Effector CD4-positive, alpha-beta T cell (primary cell): Measurements from ENCODE around the gene DGKQ.
"Not testable (repeated sequence)": the region's sequence is repeated elsewhere in the genome, so short reads cannot be mapped to it uniquely, and the experiment has no call there.

Experiments used
- DNase-seq: peaks from one replicate; pipeline ENCODE4 v3.0.0-alpha.2; 2020

The DGKQ gene

DNA sequence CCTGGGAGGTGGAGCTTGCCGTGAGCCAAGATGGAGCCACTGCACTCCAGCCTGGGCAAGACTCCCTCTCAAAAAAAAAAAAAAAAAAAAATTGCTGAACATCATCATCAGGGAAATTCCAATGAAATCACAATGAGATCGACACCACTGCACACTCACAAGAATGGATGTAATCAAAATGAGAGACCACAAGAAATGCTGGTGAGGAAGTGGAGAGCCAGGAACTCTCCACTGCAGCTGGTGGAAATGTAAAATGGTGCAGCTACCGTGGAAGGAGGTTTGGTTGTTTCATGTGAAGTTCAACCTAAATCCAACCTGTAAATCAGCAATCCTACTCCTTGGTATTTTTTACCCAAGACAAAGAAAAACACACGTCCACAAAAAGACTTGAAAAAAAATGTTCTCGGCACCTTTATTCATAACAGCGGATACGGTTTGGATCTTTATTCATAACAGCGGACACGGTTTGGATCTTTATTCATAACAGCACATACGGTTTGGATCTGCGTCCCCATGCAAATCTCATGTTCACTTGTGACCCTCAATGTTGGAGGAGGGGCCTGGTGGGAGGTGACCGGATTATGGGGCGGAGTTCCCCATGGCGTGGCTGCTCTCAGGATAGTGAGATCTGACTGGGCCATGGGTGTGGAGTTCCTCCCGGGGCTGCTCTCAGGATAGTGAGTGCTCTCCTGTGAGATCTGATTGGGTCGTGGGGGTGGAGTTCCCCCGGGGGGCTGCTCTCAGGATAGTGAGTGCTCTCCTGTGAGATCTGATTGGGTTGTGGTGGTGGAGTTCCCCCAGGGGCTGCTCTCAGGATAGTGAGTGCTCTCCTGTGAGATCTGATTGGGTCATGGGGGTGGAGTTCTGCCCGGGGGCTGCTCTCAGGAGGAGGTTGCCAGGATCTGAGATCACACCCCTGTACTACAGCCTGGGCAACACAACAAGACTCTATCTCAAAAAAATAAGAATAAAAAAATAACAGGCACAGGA lies 49.0 kb downstream of the DGKQ start:
- no peak for DNase-seq

DNA sequence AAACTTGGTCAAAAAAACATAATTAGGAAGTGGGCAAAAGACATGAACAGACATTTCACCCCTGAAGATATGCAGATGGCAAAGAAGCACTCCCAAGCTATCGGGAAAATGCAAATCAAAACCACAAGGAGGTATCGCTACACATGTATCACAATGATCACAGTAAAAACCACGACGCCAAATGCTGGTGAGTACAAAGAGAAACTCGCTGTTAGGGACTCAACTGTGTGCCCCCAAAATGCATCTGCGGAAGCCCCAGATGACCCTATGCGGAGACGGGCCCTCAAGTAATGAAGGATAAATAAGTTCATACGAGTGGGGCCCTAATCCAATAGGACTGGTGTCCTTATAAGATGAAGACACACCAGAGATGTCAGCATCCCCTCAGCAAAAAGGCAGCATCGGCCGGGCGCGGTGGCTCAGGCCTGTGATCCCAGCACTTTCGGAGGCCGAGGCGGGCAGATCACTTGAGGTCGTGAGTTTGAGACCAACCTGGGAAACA lies 51.5 kb downstream of the DGKQ start:
- no peak for DNase-seq

DNA sequence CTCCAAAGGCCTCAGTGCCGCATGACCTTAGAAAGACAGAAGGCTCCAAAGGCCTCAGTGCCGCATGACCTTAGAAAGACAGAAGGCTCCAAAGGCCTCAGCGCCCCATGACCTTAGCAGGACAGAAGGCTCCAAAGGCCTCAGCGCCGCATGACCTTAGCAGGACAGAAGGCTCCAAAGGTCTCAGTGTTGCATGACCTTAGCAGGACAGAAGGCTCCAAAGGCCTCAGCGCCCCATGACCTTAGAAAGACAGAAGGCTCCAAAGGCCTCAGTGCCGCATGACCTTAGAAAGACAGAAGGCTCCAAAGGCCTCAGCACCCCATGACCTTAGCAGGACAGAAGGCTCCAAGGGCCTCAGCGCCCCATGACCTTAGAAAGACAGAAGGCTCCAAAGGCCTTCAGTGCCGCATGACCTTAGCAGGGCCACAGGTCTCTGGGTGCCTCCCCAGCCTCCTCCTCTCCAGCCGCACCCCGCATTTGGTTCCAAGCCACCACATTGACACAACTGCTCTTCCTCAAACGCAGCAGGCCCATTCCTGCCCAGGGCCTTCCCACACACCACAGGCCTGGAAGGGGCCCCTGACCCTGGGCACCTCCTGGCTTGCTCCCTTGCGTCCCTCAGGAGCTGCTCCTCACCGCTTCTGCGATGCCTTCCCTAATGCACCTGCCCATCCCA lies 54.2 kb downstream of the DGKQ start:
- DNase-seq = not testable (repeated sequence)

DNA sequence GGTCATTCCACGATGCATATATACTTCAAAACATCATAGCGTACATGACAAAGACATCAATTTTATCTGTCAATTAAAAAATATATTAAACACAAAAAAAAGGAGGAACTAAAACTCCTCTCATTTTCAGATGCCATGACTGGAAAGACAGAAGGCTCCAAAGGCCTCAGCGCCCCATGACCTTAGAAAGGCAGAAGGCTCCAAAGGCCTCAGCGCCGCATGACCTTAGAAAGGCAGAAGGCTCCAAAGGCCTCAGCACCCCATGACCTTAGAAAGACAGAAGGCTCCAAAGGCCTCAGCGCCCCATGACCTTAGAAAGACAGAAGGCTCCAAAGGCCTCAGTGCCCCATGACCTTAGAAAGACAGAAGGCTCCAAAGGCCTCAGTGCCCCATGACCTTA lies 54.8 kb downstream of the DGKQ start:
- not testable (repeated sequence) for DNase-seq

DNA sequence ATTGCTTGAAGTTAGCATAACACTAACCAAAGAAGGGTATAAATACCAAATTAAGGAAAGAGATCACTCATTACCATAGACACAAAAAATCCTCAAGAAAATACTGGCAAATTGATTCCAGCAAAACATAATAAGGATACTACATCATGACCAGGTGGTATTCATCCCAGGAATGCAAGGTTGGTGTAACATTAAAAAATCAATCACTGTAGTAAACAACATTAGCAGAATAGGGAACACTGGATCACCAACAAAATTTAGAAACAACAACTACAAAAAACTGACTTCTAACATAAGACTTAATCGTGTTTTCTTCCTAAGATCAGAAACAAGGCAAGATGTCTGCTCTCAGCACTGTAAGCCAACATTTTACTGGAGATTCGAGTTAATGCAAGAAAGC lies 55.4 kb downstream of the DGKQ start:
- DNase-seq = no peak

DNA sequence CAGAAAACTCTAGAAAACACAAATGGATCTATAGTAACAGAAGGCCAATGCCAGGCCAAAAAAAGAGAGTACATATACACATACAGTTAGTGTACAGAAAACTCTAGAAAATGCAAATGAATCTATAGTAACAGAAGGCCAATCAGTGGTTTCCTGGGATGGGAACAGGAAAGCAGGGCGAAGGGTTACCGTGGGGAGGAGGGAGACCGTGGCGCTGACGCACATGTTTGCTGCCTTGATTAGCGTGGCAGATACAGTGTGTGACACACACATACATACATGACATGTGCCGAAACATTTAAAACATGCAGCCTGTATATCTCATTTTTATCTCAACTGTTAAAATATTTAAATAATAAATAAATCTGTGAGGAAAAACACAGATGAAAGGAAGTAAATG lies 55.9 kb downstream of the DGKQ start:
- DNase-seq = no peak

DNA sequence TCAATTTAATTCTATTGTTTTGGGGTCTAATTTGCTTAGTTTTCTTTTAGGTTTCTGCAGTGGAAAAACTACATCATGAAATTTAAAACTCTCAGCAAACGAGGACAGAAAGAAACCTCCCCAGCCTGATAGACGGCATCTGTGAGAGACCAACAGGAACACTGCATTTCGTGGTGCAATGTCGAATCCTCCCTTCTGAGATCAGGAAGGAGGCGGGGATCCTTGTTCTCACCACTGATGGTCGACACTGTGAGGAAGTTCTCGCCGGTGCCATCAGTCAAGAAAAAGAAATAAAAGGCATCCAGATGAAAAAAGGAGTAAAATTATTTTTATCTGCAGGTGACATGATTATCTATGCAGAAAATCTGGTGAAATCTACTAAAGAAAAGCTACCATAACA lies 57.8 kb downstream of the DGKQ start:
- no peak for DNase-seq

DNA sequence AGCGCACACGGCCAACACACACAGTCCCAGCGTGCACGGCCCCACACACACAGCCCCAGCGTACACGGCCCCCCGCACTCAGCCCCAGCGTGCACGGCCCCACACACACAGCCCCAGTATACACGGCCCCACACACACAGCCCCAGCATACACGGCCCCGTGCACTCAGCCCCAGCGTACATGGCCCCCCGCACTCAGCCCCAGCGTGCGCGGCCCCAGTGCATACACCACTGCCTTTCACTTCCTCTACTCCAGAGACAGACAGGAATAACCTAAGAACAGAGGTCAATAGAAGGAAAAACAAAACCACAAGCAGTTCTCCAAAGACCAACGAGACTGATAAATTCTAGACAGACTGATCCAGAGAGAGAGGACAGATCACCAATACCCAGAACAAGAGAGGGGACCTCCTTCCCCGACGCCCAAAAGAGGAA lies 58.3 kb downstream of the DGKQ start:
- DNase-seq = no peak

DNA sequence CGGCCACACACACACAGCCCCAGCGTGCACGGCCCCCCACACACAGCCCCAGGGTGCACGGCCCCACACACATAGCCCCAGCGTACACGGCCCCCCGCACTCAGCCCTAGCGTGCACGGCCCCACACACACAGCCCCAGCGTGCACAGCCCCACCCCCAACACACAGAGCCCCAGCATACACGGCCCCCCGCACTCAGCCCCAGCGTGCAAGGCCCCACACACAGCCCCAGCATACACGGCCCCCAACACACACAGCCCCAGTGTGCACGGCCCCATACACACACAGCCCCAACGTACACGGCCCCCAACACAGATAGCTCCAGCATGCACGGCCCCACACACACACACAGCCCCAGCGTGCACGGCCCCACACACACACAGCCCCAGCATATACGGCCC lies 58.8 kb downstream of the DGKQ start:
- DNase-seq = no peak

DNA sequence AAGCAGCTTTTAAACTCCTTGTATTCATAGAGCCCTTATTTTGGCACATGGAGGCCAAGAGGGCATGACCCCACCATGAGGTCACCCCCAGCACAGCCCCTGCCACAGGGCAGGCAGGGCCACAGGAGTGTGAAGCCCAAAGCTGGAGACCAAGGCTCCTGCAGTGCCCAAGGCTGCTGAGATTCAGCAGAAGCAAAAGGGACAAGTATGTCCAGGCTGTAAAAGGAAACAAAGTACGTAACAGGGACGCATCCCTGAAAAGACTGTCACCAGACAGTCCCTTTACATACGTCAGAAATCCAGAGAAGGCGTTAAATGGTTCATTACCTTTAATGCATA lies 60.1 kb downstream of the DGKQ start:
- no peak for DNase-seq

DNA sequence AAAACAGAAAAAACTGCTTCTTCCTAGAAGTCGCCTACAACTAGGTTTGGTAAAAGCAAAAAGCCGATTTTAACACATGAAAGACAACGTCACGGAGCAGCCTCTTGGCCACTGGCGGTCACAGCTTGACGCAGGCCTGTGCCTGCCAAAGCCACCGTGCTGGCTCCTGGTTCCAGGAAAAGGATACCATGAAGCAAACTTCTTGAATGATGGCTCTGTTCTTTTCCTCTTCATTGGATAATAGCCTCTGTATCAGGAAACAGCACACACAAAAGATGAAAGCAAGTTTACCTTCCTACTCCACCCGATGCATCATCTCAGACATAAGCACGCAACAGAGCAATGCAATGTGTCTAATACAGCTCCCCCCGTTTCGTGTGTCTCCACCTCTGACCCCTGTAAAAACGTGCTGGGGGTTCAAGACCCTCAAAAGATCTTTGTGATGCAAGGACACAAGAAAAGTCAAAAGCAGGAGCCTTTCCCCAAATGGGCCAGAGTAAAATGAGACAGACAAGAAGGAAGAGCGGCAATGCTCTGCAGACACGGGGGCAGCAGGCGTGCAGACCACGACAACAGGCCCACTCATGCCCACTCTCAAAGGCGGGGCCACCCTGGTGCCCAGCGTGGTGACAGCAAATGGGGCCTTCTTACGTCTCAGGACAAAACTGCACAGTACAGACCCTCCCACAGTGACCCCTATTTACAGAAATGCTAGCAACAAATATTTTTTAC lies 60.7 kb downstream of the DGKQ start:
- DNase-seq = no peak

DNA sequence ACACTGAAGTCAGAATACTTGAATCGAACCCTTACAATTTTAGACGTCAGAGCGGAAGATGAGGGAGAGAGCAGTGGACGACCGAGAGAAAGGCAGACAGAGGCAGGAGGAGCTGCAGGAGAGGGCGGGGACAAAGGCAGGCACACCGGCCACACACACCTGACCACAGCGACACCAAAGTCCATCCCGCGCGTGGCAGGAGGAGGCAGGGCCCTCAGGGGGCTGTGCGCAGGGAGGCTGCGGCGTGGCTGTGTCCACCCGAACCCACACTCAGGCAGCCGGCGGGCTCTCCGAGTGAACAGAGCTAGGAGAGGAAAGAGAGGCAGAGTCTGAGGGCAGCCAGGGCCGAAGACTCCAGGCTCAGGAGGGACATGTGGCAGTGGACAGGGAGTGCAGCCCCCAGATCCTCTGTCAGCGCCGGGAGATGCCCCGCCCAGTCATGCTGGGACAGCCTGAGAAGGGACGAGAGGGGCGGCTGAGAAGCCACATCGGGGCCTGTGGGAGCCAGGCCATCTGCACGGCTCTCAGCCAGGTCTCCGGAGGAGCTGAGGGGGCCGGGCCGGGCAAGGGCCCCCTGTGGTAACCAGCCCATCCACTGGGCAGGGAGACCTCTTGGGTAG lies 61.4 kb downstream of the DGKQ start:
- DNase-seq = no peak

DNA sequence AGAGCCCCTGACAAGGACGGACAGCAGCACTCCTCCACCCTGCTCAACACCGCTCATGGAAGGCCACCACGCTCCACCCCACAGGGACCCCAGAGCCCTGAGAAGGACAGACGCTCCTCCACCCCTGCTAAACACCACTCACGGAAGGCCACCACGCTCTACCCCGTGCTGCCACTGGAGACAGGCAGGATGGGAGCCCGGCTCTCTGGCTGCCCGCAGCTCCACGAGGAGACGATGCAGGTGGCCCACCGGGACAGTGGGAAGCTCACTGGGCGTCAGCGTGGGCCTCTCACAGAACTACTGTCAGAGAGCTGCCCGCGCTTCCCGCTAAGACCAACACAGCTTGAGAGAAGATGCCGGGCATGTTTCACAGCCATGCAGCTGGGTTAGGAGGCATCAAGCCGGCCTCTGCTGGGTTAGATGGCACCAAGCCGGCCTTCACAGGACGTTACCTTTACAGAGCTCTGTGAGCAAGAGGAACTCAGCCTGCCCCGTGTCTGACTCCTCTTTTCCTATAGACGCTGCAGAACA lies 62.1 kb downstream of the DGKQ start:
- DNase-seq = no peak

DNA sequence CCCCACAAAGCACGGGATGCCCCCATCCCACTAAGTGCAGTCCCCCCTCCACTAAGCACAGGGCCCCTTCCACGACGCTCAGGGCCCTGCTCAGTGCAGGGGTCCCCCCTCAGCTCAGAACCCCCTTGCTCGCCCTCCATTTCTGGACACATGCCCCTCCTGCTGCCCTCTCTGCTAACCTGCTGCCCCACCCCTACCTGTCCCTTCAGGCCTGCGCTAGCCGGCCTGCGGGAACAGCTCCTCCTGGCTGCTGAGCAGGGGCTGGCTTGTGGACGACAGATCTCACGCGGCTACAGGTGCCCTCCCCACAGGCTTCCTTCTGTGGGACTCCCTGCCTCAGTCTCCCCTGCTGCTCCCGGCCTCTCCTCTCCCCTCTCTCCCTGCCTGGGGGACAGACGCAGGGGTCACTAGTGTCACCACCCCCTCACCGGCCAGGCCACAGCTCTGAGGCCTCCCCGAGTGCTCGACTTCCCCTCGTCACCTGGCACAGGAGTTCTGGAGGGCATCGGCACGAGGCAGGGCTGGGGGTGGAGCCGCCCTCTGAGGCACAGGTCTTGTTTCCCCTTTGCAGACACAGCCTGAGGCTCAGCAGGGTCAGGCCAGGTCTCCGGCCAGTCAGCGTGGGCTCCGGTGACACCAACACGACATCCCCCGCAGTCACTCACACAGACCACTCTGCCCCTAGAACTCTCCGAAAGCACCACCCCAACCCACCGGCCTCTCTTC lies 62.8 kb downstream of the DGKQ start:
- no peak for DNase-seq

DNA sequence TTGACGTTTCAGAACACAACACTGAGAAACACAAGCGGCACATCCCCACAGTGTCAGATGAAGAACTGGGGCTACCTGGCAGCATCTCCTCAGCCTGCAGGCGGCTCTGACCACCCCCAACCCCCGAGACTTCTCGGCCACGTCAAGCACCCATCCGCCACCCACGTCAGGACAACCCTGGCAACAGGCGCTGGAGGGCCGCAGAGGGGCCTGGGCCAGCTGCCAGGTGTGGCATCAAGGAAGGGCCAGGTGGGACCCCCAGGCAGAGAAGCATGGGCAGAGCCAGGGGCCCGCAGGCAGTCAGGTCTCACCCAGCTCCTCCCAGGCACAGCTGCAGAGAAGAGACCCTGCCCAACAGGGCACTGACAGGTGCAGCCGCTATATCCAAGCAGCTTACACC lies 63.5 kb downstream of the DGKQ start:
- DNase-seq = no peak

DNA sequence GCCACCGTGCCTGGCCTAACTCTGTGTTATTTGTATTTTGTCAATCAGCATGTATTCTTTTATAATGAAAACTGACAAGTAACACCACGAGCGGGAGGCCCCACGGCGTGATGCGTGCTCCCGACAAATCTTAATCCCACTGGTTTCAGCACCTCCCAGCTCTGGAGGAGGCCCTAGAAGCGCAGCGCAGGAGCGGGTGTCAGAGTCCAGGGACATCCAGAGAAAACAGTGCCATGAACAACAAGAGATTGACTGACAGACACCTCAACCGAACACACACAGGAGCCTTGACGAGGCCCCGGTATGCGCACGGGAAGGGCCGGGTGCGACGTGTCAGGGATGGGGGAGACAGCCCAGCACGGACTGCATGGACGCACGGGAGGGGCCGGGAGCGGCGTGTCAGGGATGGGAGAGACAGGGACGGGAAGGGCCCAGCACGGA lies 64.2 kb downstream of the DGKQ start:
- no peak for DNase-seq
